ENCODE data around the gene ASTE1. TPM values are rescaled to one million over a fixed set of nuclear protein-coding genes. Genes with fewer than 3 reads are reported as not detected.
"Not testable (repeated sequence)": the region's sequence is repeated elsewhere in the genome, so short reads cannot be mapped to it uniquely, and the experiment has no call there.

ASTE1 gene
- total RNA-seq, 2 experiments from 2014 or later: 9.0 to 9.4 TPM

- POLR2A ChIA-PET: no interaction called here
- CTCF ChIA-PET: no interaction called here
These were observed 6.4 kb downstream of the ASTE1 start for GRCh38 chr3:131020122-131020693.

DNA sequence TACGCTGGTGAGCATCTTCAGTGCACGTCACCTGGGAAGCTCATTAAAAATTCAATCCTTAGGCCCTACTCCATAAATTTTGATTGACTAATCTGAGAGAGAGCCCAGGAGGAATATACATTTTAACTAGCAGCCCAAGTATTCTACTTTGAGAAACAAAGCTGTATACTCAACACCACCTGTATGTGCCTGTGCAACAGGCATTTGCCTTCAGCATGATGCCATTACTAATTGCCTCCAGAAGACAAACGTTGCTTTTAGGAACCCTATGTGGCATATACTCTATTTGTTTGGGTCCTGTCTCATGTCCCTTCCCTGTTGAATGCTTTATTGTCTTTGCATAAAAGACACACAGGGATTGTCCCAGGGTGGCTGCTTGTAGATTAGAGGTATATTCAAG, 7.7 kb downstream of the ASTE1 start:
- POLR2A ChIA-PET: no interaction called here
- CTCF ChIA-PET: no interaction called here

- POLR2A ChIA-PET: interaction anchor here (0.9 kb wide), 1 partner anchor 114 kb away, joined by 3 read pairs; no protein-coding TSS in a partner anchor
- CTCF ChIA-PET: no interaction called here
These were observed 16.9 kb downstream of the ASTE1 start for GRCh38 chr3:131009698-131010097.

DNA sequence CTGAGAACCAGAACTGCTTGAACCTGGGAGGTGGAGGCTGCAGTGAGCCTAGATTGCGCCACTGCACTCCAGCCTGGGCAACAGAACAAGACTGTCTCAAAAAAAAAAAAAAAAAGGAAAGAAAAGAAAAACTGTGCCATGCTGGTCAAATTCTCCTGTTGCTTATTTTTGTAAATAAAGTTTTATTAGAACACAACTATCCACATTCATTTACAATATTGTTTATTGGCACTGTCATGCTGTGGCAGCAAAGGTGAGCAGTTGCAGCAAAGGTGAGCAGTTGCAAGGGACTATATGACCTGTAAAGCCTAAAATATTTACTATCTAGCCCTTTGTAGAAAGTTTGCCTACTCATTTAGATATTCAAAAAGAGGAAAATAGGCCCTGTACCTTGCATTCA, 18.3 kb downstream of the ASTE1 start:
- POLR2A ChIA-PET: no interaction called here

DNA sequence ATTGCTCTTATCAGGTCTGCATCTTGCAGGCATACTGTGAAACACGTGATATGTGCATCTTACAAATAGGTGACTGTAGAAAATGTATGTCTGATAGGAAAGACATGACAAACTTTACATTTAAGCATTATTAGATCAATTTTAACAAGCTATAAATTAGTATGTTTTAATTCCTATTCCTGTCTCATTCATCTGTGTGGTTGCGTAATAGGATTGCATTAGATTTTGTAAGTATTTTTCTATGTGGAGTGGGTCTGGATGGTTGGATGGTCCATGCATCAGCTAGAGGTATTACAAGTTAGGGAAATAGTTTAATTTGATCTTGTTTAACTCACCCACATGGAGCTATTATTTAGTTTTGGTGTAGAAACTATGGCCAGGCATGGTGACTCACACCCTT, 18.8 kb downstream of the ASTE1 start:
- ChIA-PET CTCF (no interaction called here), POLR2A (no interaction called here)

More for the DNA sequence above, 18.3 kb downstream of the ASTE1 start:
- CTCF ChIA-PET: no interaction called here

DNA sequence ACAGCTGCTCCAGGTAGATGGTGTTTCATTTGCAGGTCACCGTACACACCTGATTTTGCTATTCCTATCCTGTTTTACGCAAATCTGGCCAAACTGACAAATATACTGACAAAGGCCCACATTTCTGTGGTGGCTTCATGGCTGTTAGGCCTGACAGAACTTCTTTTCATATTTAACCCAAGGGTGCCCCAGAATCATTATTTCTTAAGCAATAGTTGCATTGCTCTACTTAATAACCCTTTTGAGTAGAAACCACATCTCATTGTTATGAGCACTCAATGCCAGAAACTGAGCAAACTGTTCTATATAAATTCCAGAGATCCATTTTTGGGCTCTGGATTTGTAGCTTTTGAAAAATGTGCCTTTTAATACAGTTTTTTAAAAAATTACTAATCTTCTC, 19.4 kb downstream of the ASTE1 start:
- ChIA-PET POLR2A (no interaction called here), CTCF (no interaction called here)

- POLR2A ChIA-PET: no interaction called here
- CTCF ChIA-PET: no interaction called here
These were observed 22.0 kb downstream of the ASTE1 start for GRCh38 chr3:131004603-131005002.

GRCh38 chr3:131001071-131001470, 25.6 kb downstream of the ASTE1 start:
- ChIA-PET CTCF (no interaction called here), POLR2A (interaction anchor here (0.6 kb wide), 1 partner anchor 482 kb away, joined by 4 read pairs; no protein-coding TSS in a partner anchor)

DNA sequence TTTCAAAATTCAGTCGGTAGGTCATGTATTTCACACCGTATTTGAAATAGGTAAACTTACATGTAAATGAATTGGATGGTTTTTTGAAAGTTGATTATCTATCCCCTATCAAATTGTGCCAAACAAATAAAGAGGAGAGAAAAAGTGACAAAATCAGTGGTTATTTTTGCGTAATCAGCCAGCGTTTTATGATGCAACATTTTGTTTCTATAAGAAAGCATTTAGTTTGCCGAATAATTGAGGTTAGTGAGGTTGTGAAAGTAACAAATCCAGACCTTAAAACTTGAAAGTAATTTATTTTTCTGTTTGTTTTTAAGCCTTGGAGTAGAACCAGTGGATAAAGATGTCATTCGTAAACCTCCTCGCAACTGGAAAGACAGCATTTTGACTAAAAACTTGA, 29.3 kb downstream of the ASTE1 start:
- POLR2A ChIA-PET: no interaction called here

DNA sequence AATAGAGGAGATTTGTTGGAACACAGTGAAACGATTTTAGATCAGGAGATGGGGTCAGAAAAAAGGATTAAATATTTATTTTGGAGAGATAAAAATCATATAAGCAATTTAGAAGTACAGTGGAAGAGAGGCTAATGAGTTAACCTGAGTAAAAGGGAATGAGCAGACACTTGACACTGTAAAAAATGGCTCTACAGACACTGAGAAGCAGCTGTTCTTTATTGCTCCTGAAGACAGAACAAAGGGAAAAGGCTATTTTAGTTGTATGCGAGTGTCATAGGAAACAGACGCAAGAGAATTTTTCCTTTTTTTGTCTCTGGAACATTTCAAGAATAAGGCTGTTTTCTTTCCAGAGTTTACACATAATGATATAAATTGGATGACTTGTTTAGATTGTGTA, 34.3 kb downstream of the ASTE1 start:
- CTCF ChIA-PET: no interaction called here
- POLR2A ChIA-PET: no interaction called here

More for the DNA sequence above, 29.3 kb downstream of the ASTE1 start:
- CTCF ChIA-PET: no interaction called here

- POLR2A ChIA-PET: no interaction called here
- CTCF ChIA-PET: no interaction called here
These were observed 35.5 kb downstream of the ASTE1 start for GRCh38 chr3:130991126-130991525.

GRCh38 chr3:130990282-130990681, 36.3 kb downstream of the ASTE1 start:
- POLR2A ChIA-PET: no interaction called here
- CTCF ChIA-PET: no interaction called here

GRCh38 chr3:130981469-130981868, 45.2 kb downstream of the ASTE1 start:
- ChIA-PET POLR2A (no interaction called here), CTCF (interaction anchor here (1.3 kb wide), 1 partner anchor 14 kb away, joined by 3 read pairs; no protein-coding TSS in a partner anchor)

GRCh38 chr3:130979117-130979516, 47.5 kb downstream of the ASTE1 start:
- ChIA-PET POLR2A (interaction anchor here (0.6 kb wide), 1 partner anchor 770 kb away, joined by 5 read pairs; no protein-coding TSS in a partner anchor), CTCF (no interaction called here)

GRCh38 chr3:130976706-130977105, 49.9 kb downstream of the ASTE1 start:
- CTCF ChIA-PET: no interaction called here

GRCh38 chr3:130975251-130975650, 51.4 kb downstream of the ASTE1 start:
- POLR2A ChIA-PET: no interaction called here
- CTCF ChIA-PET: interaction anchor here (0.6 kb wide), 1 partner anchor 1687 kb away, joined by 3 read pairs; no protein-coding TSS in a partner anchor

More at GRCh38 chr3:130976706-130977105, 49.9 kb downstream of the ASTE1 start:
- POLR2A ChIA-PET: no interaction called here

DNA sequence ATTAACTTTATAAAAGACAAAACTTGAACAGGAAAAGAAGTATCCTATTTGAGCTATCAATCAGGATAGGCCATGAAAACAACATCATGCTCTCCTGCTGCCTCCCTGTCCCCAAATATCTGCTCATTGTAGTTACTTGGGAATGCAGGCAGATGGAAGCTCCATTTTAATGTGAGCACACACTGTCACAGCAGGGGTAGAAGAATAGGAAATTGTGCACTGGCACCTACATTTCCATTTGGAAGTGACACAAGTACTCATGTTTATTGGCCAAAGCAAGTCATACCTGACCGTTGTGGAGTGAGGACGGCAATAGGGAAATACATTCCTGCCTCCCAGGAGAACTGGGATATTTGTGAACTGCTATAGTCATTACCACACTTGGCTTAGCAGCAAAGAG, 52.4 kb downstream of the ASTE1 start:
- ChIA-PET POLR2A (no interaction called here), CTCF (no interaction called here)

DNA sequence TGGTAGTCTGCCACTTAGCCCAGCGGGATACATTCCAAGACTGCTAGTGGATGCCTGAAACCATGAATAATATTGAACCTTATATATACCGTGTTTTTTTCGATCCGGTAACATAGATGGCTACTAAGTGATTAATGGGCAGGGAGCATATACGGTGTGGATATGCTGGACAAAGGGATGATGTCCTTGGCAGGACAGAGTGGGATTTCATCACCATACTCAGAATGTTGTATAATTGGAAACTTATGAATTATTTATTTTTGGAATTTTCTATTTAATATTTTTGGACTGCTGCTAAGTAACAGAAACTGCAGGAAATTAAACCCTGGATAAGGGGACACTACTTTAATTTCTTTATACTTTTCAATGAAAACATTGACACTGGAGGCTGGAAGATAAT, 53.2 kb downstream of the ASTE1 start:
- POLR2A ChIA-PET: no interaction called here
- CTCF ChIA-PET: no interaction called here

DNA sequence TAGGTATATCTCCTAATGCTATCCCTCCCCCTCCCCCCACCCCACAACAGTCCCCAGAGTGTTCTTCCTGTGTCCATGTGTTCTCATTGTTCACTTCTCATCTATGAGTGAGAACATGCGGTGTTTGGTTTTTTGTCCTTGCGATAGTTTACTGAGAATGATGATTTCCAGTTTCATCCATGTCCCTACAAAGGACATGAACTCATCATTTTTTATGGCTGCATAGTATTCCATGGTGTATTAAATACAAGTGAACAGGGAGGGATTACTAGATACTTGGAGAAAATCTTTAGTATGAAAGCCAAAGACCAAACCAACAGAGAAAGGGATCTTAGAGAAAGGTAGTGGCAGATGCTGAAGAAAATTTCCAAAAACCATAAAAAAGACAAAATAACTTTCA, 54.0 kb downstream of the ASTE1 start:
- CTCF ChIA-PET, POLR2A ChIA-PET: not testable (repeated sequence)

DNA sequence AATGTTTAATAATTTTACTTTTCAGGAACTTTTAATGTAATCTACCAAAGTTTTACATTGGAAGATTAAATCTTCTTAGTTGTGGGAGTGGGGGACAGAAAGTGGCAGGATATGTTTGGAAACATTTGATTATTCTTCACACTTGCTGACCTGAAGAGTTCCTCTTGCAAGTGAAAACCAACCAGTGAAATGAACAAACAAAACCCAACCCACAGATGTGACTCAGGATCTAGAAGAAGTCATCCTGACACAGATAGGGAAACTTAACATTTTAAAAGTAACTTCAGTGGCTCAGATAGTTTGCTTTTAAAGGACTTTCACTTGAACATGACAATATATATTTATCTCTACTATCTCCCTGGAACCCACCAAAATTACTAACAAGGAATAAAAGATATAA, 55.4 kb downstream of the ASTE1 start:
- POLR2A ChIA-PET: no interaction called here
- CTCF ChIA-PET: no interaction called here

- POLR2A ChIA-PET: no interaction called here
- CTCF ChIA-PET: no interaction called here
These were observed 57.0 kb downstream of the ASTE1 start for GRCh38 chr3:130969621-130970020.

DNA sequence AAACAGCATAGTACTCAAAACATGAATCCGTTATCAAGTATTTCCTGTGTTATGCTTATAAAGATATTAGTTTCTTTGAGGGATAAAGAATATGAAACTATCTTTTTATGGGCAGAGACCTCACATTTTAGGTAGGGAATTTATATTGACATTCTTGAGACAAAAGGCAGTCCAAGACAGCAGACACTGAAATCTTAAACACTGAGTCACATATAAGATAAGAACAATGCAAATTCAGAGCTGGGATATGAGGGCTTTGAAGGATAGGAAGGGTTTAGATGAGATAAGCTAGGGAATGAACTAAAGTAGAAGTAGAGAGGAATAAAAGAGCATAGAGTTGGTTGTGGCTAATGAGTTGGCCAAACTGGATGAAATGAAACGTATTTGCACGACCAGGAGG, 58.4 kb downstream of the ASTE1 start:
- POLR2A ChIA-PET: no interaction called here
- CTCF ChIA-PET: no interaction called here

DNA sequence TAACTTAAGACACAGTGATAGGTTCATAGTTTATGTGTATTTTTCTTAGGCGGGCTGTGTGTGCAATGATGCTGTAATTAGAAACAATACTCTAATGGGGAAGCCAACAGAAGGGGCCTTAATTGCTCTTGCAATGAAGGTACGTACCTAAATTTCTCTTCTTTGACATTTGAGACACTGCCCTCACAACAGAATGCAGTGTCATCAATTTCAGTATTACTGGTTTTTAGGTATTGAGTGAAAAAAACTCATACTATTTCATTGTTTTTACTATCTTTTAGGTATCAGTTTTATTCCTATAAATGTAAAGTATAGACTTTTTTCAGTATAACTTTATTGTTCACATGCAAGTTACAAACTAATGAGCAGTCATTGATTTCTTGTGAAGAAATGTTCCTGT, 59.3 kb downstream of the ASTE1 start:
- CTCF ChIA-PET: no interaction called here
- POLR2A ChIA-PET: no interaction called here
